OCI-LY1 (cell line): ENCODE measurements around the gene ZAP70.

Source experiments
- H2AFZ ChIP-seq: fragments of 200-600 bp; sonication (generic), shearing (Covaris generic); 2 replicates; pipeline ENCODE4 v1.6.0; 2014; ENCODE audit warnings: antibody characterized with exemption, mild to moderate bottlenecking, low read length
- H3F3A ChIP-seq: fragments of 200-600 bp; sonication (generic), shearing (Covaris generic); 2 replicates; pipeline ENCODE4 v1.6.0; 2014; ENCODE audit warnings: mild to moderate bottlenecking, antibody characterized with exemption, low read length, moderate library complexity; ENCODE audit not compliant: insufficient read depth
- H3K27ac ChIP-seq: fragments of 200-600 bp; sonication (generic); 2 replicates; pipeline ENCODE4 v1.5.1; 2014; ENCODE audit warnings: low read length, mixed run types, mild to moderate bottlenecking, low read depth; ENCODE audit not compliant: poor library complexity, severe bottlenecking
- H3K27me3 ChIP-seq: fragments of 200-600 bp; sonication (generic); 2 replicates; pipeline ENCODE4 v1.6.0; 2014; ENCODE audit warnings: antibody characterized with exemption, mild to moderate bottlenecking, low read length, moderate library complexity; ENCODE audit not compliant: insufficient read depth
- H3K36me3 ChIP-seq: fragments of 200-600 bp; sonication (generic); 2 replicates; pipeline ENCODE4 v1.6.1; 2014; ENCODE audit warnings: mild to moderate bottlenecking, antibody characterized with exemption, low read length, moderate library complexity, mixed read lengths; ENCODE audit not compliant: insufficient read depth
- H3K4me1 ChIP-seq: fragments of 200-600 bp; sonication (generic); 2 replicates; pipeline ENCODE4 v1.5.1; 2014; ENCODE audit warnings: mild to moderate bottlenecking, low read length, moderate library complexity; ENCODE audit not compliant: insufficient read depth, severe bottlenecking
- H3K4me2 ChIP-seq: fragments of 200-600 bp; sonication (generic), shearing (Covaris generic); 2 replicates; pipeline ENCODE4 v1.6.1; 2014; ENCODE audit warnings: low read length
- H3K4me3 ChIP-seq: fragments of 200-600 bp; sonication (generic); 2 replicates; pipeline ENCODE4 v1.5.1; 2014; ENCODE audit warnings: low read length, low read depth, mild to moderate bottlenecking, mixed read lengths; ENCODE audit not compliant: poor library complexity, severe bottlenecking
- H3K79me2 ChIP-seq: fragments of 200-600 bp; shearing (Covaris generic); 2 replicates; pipeline ENCODE4 v1.6.1; 2016; ENCODE audit warnings: mixed run types, low read length, mixed read lengths; ENCODE audit not compliant: insufficient read depth
- H3K9ac ChIP-seq: fragments of 200-600 bp; sonication (generic), shearing (Covaris generic); 2 replicates; pipeline ENCODE4 v1.6.1; 2014; ENCODE audit warnings: mild to moderate bottlenecking, low read length, mixed read lengths
- H3K9me2 ChIP-seq: fragments of 200-600 bp; sonication (generic), shearing (Covaris generic); 2 replicates; pipeline ENCODE4 v1.6.1; 2014; ENCODE audit warnings: low read depth, mild to moderate bottlenecking, low read length, mixed read lengths
- H3K9me3 ChIP-seq: fragments of 200-600 bp; shearing (Covaris generic); 2 replicates; pipeline ENCODE4 v1.6.1; 2014; ENCODE audit warnings: low read length, mixed read lengths
- H4K20me1 ChIP-seq: fragments of 200-600 bp; sonication (generic), shearing (Covaris generic); 2 replicates; pipeline ENCODE4 v1.6.0; 2016; ENCODE audit warnings: mild to moderate bottlenecking, low read length; ENCODE audit not compliant: insufficient read depth
- EZH2 ChIP-seq: fragments of 200-600 bp; sonication (generic), shearing (Covaris generic); IDR thresholded peaks from 2 replicates; pipeline ENCODE4 v1.8.0; 2017; ENCODE audit warnings: borderline replicate concordance, mixed run types, mild to moderate bottlenecking, antibody characterized with exemption, low read length, moderate library complexity, mixed read lengths
- TF ChIP-seq, protein P1 (sequence below): fragments of 200-600 bp; sonication (generic), shearing (Covaris generic); IDR thresholded peaks from 2 replicates; pipeline ENCODE4 v1.5.1; 2017; ENCODE audit warnings: mild to moderate bottlenecking, antibody characterized with exemption, low read length, moderate library complexity, mixed read lengths

Gene ZAP70

DNA sequence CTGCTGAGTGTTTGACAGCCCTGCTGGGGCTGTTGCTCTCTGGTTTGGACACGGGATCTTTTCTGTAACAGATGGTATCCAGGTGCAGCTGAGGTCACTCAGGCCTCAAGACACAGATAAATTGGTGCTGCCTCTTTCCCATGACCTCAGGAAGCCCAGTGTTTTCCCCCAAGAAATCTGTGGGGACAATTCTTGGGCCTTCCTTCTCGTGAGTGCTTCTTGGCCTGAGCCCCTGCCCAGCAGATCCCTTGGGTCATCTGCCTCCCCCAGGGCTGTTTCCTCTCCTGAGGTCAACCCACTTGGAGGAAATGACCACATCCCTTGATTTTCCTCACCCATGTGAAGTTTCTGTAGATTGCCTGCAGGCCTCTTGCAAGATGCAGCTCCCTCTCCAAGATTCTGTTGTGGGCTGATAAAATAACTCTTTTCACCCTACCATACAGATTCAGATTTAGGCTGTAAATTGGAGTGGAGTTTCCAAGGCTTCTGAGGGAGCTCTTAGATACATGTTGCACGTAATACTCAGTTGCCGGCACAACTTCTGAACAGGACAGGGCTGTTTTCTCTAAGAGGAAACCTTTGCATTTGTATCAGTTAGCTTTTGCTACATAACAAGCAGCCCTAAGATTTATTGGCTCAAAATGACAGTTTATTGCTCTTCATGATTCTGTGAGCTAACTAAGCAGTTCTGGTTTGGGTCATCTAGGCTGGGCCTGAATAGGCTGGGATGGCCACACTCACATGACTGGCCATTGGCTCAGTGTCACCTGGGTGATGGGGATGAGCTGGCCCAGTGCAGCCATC, 13.1 kb downstream of the ZAP70 start:
- TF ChIP-seq EZH2: no peak
- TF ChIP-seq, protein P1, sequence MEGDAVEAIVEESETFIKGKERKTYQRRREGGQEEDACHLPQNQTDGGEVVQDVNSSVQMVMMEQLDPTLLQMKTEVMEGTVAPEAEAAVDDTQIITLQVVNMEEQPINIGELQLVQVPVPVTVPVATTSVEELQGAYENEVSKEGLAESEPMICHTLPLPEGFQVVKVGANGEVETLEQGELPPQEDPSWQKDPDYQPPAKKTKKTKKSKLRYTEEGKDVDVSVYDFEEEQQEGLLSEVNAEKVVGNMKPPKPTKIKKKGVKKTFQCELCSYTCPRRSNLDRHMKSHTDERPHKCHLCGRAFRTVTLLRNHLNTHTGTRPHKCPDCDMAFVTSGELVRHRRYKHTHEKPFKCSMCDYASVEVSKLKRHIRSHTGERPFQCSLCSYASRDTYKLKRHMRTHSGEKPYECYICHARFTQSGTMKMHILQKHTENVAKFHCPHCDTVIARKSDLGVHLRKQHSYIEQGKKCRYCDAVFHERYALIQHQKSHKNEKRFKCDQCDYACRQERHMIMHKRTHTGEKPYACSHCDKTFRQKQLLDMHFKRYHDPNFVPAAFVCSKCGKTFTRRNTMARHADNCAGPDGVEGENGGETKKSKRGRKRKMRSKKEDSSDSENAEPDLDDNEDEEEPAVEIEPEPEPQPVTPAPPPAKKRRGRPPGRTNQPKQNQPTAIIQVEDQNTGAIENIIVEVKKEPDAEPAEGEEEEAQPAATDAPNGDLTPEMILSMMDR: no peak
- H3K79me2 ChIP-seq: no peaks in the 10 kb centered on the region
- H3K9me2 ChIP-seq: no peaks in the 10 kb centered on the region
- no peaks in the 10 kb centered on the region for H3F3A ChIP-seq
- no peak overlapping the region for H3K4me2 ChIP-seq
- H3K36me3 ChIP-seq: no peaks in the 10 kb centered on the region; the same call in 1 of the 2 replicates
- no peak overlapping the region for H3K27ac ChIP-seq
- no peak overlapping the region for H3K4me3 ChIP-seq
- H3K9ac ChIP-seq: no peak overlapping the region
- H3K9me3 ChIP-seq: 0 out of 2 replicates have a peak, but pooled peaks cover 2% of the 10 kb centered on the region
- H3K4me1 ChIP-seq: no peaks in the 10 kb centered on the region
- H3K27me3 ChIP-seq: no peaks in the 10 kb centered on the region; the same call in 1 of the 2 replicates
- no peaks in the 10 kb centered on the region for H4K20me1 ChIP-seq
- H2AFZ ChIP-seq: no peak overlapping the region

DNA sequence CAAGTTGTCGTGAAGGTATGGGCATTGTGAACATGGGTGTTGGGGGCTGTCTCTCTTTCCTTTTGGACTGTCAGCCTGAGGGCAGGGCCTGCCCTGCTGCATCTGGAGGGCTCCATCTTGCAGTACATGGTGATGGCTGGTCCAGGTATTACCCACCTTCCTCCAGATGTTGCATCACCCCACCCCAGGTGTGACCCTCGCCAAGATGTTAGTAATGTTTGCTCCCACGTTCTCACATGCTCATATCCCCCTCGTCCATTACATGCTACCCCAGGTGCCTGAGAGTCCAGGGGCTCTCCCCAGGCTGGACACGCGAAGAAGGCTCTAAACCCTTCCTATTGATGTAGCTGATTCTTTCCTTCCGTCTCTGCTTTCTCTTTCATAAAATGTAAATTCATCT, 13.9 kb downstream of the ZAP70 start:
- Histone ChIP-seq H3K9ac (no peak overlapping the region), H2AFZ (no peak overlapping the region), H4K20me1 (no peaks in the 10 kb centered on the region), H3K36me3 (no peaks in the 10 kb centered on the region; the same call in 1 of the 2 replicates), H3K4me2 (no peak overlapping the region), H3K9me3 (0 out of 2 replicates have a peak, but pooled peaks cover 2% of the 10 kb centered on the region), H3K27me3 (no peaks in the 10 kb centered on the region; the same call in 1 of the 2 replicates), H3F3A (no peaks in the 10 kb centered on the region), H3K9me2 (no peaks in the 10 kb centered on the region), H3K79me2 (no peaks in the 10 kb centered on the region), H3K27ac (no peak overlapping the region), H3K4me1 (no peaks in the 10 kb centered on the region), H3K4me3 (no peak overlapping the region)
- TF ChIP-seq EZH2: no peak
- TF ChIP-seq, protein P1: no peak

DNA sequence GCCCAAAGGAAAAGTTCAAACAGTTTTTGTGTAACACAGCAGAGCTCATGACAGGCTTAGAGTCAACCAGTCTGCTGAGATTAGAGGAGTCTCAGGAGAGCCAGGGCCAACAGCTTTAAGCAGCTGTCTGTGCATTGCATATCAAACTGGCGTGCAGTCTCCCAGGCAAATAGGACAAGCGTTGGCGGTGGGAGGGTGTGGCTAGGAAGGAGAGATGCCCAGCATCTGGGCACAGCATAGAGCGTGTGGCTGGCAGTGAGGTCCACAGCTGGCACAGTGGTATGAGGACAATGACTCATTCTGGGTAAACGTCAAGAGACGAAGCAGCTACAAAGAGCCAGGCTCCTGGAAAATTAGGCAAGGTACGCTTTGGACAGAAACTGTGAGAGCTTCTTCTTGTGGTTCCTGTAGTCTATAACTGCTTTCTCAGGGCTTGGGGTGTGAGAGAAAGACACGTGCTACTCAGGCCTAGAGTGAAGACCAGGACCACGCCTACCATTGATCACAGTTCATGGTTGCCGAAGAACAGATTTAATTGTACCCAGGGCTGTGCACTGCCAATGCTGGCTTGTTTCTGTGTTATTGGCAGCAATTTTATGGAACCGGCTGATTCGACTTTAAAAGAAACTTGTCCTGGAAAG, 14.8 kb downstream of the ZAP70 start:
- TF ChIP-seq, protein P1: no peak
- TF ChIP-seq EZH2: no peak
- Histone ChIP-seq H3K27ac (no peak overlapping the region), H3K9me2 (no peaks in the 10 kb centered on the region), H3K79me2 (no peaks in the 10 kb centered on the region), H3K27me3 (no peaks in the 10 kb centered on the region; the same call in 1 of the 2 replicates), H3F3A (no peaks in the 10 kb centered on the region), H3K36me3 (no peaks in the 10 kb centered on the region; the same call in 1 of the 2 replicates), H4K20me1 (no peaks in the 10 kb centered on the region), H3K4me3 (no peak overlapping the region), H3K9me3 (0 out of 2 replicates have a peak, but pooled peaks cover 2% of the 10 kb centered on the region), H3K9ac (no peak overlapping the region), H3K4me2 (no peak overlapping the region), H3K4me1 (no peaks in the 10 kb centered on the region), H2AFZ (no peak overlapping the region)
